Measurements from ENCODE around the gene FAM200C. TPM values are rescaled to one million over a fixed set of nuclear protein-coding genes. Genes with fewer than 3 reads are reported as not detected.

Gene FAM200C
- total and polyA plus RNA-seq, 2 of the 8 experiments (the other 6 are each of a cell fraction or from before 2014, with no cell fraction given): 2.6 to 7.3 TPM

DNA sequence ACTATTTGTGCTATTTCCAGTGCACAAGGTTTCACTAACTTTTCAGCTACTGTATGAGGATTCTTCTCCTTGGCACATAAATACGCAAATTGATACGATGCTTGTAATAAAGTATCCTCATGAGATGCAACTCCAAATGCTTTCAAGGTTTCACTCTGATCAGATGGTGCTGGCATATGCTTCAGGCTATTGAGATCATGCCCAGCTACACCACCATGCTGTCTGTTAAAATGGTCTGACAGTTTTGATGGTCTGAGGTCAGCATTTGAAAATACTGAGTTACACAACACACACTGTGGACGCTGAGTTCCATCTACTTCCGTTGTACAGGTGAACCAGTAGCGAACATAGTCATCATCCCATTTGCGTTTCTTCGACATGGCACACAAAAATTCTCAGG, 4.7 kb downstream of the FAM200C start (continued):
- TF ChIP-seq, protein P1, sequence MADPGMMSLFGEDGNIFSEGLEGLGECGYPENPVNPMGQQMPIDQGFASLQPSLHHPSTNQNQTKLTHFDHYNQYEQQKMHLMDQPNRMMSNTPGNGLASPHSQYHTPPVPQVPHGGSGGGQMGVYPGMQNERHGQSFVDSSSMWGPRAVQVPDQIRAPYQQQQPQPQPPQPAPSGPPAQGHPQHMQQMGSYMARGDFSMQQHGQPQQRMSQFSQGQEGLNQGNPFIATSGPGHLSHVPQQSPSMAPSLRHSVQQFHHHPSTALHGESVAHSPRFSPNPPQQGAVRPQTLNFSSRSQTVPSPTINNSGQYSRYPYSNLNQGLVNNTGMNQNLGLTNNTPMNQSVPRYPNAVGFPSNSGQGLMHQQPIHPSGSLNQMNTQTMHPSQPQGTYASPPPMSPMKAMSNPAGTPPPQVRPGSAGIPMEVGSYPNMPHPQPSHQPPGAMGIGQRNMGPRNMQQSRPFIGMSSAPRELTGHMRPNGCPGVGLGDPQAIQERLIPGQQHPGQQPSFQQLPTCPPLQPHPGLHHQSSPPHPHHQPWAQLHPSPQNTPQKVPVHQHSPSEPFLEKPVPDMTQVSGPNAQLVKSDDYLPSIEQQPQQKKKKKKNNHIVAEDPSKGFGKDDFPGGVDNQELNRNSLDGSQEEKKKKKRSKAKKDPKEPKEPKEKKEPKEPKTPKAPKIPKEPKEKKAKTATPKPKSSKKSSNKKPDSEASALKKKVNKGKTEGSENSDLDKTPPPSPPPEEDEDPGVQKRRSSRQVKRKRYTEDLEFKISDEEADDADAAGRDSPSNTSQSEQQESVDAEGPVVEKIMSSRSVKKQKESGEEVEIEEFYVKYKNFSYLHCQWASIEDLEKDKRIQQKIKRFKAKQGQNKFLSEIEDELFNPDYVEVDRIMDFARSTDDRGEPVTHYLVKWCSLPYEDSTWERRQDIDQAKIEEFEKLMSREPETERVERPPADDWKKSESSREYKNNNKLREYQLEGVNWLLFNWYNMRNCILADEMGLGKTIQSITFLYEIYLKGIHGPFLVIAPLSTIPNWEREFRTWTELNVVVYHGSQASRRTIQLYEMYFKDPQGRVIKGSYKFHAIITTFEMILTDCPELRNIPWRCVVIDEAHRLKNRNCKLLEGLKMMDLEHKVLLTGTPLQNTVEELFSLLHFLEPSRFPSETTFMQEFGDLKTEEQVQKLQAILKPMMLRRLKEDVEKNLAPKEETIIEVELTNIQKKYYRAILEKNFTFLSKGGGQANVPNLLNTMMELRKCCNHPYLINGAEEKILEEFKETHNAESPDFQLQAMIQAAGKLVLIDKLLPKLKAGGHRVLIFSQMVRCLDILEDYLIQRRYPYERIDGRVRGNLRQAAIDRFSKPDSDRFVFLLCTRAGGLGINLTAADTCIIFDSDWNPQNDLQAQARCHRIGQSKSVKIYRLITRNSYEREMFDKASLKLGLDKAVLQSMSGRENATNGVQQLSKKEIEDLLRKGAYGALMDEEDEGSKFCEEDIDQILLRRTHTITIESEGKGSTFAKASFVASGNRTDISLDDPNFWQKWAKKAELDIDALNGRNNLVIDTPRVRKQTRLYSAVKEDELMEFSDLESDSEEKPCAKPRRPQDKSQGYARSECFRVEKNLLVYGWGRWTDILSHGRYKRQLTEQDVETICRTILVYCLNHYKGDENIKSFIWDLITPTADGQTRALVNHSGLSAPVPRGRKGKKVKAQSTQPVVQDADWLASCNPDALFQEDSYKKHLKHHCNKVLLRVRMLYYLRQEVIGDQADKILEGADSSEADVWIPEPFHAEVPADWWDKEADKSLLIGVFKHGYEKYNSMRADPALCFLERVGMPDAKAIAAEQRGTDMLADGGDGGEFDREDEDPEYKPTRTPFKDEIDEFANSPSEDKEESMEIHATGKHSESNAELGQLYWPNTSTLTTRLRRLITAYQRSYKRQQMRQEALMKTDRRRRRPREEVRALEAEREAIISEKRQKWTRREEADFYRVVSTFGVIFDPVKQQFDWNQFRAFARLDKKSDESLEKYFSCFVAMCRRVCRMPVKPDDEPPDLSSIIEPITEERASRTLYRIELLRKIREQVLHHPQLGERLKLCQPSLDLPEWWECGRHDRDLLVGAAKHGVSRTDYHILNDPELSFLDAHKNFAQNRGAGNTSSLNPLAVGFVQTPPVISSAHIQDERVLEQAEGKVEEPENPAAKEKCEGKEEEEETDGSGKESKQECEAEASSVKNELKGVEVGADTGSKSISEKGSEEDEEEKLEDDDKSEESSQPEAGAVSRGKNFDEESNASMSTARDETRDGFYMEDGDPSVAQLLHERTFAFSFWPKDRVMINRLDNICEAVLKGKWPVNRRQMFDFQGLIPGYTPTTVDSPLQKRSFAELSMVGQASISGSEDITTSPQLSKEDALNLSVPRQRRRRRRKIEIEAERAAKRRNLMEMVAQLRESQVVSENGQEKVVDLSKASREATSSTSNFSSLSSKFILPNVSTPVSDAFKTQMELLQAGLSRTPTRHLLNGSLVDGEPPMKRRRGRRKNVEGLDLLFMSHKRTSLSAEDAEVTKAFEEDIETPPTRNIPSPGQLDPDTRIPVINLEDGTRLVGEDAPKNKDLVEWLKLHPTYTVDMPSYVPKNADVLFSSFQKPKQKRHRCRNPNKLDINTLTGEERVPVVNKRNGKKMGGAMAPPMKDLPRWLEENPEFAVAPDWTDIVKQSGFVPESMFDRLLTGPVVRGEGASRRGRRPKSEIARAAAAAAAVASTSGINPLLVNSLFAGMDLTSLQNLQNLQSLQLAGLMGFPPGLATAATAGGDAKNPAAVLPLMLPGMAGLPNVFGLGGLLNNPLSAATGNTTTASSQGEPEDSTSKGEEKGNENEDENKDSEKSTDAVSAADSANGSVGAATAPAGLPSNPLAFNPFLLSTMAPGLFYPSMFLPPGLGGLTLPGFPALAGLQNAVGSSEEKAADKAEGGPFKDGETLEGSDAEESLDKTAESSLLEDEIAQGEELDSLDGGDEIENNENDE (IDR thresholded peaks at IDR 0.05; ENCODE audit: insufficient replicate concordance, low read length): no peak
- TF ChIP-seq RFX5 (IDR thresholded peaks at IDR 0.05; ENCODE audit: borderline replicate concordance, low read depth, low read length) (no peak), SRF (IDR thresholded peaks at IDR 0.05; ENCODE audit: low read depth, low read length) (no peak), JUN (IDR thresholded peaks at IDR 0.05; ENCODE audit: low read depth, low read length) (no peak), BRCA1 (IDR thresholded peaks at IDR 0.05; ENCODE audit: low read depth, low read length) (no peak), SIRT6 (IDR thresholded peaks at IDR 0.05; ENCODE audit: low read length) (no peak), CEBPB (IDR thresholded peaks at IDR 0.05; ENCODE audit: low read depth, low read length) (no peak), HDAC2 (IDR thresholded peaks at IDR 0.05; ENCODE audit: borderline replicate concordance in 1 of 2, low read depth in 2 of 2, low read length in 2 of 2) (no peak), ZNF274 (IDR thresholded peaks at IDR 0.05; ENCODE audit: borderline replicate concordance, extremely low read depth, low read length) (no peak)
- TF ChIP-seq, protein P2, sequence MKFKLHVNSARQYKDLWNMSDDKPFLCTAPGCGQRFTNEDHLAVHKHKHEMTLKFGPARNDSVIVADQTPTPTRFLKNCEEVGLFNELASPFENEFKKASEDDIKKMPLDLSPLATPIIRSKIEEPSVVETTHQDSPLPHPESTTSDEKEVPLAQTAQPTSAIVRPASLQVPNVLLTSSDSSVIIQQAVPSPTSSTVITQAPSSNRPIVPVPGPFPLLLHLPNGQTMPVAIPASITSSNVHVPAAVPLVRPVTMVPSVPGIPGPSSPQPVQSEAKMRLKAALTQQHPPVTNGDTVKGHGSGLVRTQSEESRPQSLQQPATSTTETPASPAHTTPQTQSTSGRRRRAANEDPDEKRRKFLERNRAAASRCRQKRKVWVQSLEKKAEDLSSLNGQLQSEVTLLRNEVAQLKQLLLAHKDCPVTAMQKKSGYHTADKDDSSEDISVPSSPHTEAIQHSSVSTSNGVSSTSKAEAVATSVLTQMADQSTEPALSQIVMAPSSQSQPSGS (IDR thresholded peaks at IDR 0.05; ENCODE audit: low read length): no peak

All from H1 (cell line).